ENCODE results near the gene SFI1.

The SFI1 gene

GRCh38 chr22:31627223-31627731, 130.9 kb downstream of the SFI1 start:
- H3K27me3 Mint-ChIP-seq, result no peaks in the 10 kb centered on the region
- no peaks in the 10 kb centered on the region for H3K36me3 Mint-ChIP-seq
- no peak for DNase-seq
- H3K4me3 Mint-ChIP-seq, result no peak overlapping the region
- H3K4me1 Mint-ChIP-seq, result peaks cover 38% of the 10 kb centered on the region
- CTCF ChIA-PET, result no interaction called here
- no peaks in the 10 kb centered on the region for H3K9me3 Mint-ChIP-seq
- peak overlapping the region; percentile 49 for H3K27ac Mint-ChIP-seq

- H3K4me3 Mint-ChIP-seq, result peak overlapping the region; percentile 83
- no peaks in the 10 kb centered on the region for H3K9me3 Mint-ChIP-seq
- H3K27me3 Mint-ChIP-seq, result no peaks in the 10 kb centered on the region
- no peak overlapping the region for H3K27ac Mint-ChIP-seq
- no peaks in the 10 kb centered on the region for H3K36me3 Mint-ChIP-seq
- no peak for DNase-seq
- H3K4me1 Mint-ChIP-seq, result peaks cover 38% of the 10 kb centered on the region
- CTCF ChIA-PET, result no interaction called here
Observed at GRCh38 chr22:31628362-31628761, 132.0 kb downstream of the SFI1 start.

DNA sequence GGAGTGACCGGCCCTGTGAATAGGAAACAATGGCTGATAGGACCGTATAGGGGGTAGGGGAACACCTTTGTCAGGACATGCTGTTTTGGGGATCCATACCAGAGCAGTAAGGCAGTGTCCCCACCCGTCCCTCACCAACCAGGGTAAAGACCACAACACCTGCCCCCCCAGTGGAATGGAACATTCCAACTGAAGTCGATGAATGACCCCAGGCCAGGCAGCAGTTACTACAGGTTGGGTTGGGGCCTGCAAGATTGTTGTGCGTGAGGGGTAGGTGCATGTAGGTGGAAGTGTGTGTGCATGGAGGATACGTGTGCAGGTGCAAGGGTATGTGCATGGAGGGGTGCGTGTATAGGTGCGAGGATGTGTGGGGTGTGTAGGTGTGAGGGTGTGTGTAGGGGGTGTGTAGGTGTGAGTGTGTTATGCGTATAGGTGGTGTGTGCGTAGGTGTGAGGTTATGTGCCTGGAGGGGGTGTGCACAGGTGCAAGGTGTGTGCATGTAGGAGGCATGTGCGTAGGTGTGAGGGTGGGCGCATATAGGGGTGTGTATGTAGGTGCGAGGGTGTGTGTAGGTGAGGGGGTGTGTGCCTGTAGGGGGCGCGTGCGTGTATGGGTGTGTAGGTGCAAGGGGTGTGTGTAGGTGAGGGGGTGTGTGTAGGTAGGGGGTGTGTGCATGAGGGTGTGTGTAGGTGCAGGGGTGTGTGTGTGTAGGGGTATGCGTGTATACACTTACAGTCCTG, 132.8 kb downstream of the SFI1 start:
- CTCF ChIA-PET, result interaction anchor here (1.7 kb wide), 1 partner anchor 45 kb away, joined by 4 read pairs; no protein-coding TSS in a partner anchor
- Mint-ChIP-seq H3K27me3 (no peaks in the 10 kb centered on the region), H3K4me1 (peaks cover 42% of the 10 kb centered on the region), H3K9me3 (no peaks in the 10 kb centered on the region), H3K4me3 (peak overlapping the region; percentile 83), H3K27ac (peak overlapping the region; percentile 92), H3K36me3 (peaks cover 2% of the 10 kb centered on the region)
- DNase-seq, result peak; percentile 39

DNA sequence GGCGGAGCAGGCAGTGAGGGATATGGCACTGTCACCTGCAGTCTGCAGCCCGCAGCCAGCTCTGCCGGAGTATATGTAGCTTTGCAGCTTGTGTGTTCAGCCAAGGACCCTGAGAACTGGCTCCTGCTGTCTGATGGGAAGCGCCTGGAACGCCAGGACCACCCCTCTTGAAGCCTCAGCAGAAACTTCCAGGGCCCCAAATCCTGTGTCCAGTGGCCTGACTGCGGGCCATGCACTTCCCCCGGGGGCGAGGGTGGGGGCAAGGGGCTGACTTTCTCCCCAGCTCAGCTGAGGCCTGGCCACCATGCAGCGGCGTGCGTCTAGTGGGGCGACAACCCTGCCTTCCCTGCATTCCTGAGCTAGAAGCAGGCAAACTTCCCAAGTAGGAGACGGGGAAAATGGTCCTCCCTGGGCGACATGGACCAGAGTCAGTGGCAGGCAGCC, 133.4 kb downstream of the SFI1 start:
- Mint-ChIP-seq H3K27ac (peak overlapping the region; percentile 92), H3K9me3 (no peaks in the 10 kb centered on the region), H3K4me3 (peak overlapping the region; percentile 83), H3K4me1 (peaks cover 42% of the 10 kb centered on the region), H3K36me3 (peaks cover 2% of the 10 kb centered on the region), H3K27me3 (no peaks in the 10 kb centered on the region)
- DNase-seq, result no peak
- CTCF ChIA-PET, result interaction anchor here (1.4 to 2.8 kb wide), 3 partner anchors 46 to 73 kb away, joined by 4 to 13 read pairs (median 6); no protein-coding TSS in a partner anchor

DNA sequence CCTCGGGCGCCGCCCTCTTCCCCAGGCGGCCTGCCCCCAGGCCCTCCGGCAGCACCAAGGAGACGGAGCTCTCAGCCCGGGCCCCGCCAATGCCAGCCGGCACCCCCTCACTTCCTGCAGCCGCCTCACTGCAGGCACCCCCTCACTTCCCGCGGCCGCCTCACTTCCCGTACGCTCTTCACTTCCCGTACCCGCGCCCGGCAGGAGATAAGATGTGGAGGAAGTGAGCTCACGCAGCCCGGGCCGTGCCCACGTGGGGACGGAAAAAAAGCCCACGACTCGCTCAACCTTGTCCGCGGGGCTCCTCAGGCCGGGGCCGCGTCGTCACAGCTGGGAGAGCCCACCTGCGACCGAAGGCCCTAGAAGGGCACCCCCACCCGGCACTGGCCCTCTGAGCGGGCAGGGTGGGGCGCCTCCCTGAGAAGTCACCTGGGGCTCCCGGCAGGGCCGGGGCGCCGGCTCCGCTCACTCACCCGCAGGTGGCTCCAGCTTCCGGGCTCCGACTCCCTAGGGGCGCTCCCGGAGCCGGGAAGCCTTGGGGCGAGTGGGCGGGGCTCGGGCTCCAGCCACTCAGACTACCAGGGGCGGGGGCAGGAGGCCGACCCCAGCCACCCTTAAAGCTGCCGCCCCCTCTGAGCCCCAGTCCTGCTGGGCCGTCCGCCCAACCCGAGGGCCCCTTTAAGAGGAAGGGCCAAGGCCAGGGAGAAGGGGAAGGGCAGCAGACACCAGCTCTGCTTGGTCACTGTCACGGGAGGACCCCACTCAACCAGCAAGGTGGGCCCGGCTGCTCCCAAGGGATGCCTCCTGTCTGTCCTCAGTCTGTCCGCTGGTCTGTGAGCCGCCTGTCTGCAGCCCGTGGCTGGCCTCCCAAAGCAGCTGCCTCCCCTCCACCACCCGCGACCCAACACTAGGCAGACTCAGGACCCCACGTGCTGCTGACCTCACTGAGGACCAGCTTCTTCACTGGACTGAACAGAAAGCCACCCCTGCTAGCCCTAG, 134.3 kb downstream of the SFI1 start:
- no peaks in the 10 kb centered on the region for H3K9me3 Mint-ChIP-seq
- peaks cover 2% of the 10 kb centered on the region for H3K36me3 Mint-ChIP-seq
- H3K27me3 Mint-ChIP-seq, result no peaks in the 10 kb centered on the region
- peak overlapping the region; percentile 83 for H3K4me3 Mint-ChIP-seq
- H3K27ac Mint-ChIP-seq, result peak overlapping the region; percentile 92
- CTCF ChIA-PET, result interaction anchor here (0.8 to 3.4 kb wide), 6 partner anchors 9 to 179 kb away, joined by 3 to 13 read pairs (median 7); no protein-coding TSS in a partner anchor
- peak; percentile 94 for DNase-seq
- peaks cover 42% of the 10 kb centered on the region for H3K4me1 Mint-ChIP-seq

DNA sequence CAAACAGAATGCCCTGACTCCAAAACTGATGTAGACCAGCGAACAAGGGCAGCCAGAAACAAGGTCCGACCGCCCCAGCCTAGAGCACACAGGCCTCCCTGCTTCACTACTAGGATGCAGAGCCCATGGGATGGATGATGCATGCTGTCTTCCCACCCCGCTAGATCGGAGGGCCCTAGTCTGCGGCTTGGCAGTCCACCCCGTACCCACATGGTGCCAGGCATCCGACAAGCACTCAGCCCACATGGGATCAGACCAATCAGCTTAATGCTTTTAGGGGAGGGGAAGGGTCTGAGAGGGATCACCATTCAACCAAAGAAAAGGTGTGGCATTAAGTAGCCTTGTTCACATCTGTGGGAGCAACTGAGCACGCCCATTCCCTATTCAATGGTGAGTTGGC, 135.1 kb downstream of the SFI1 start:
- Mint-ChIP-seq H3K27ac (peak overlapping the region; percentile 78), H3K9me3 (no peaks in the 10 kb centered on the region), H3K4me1 (peaks cover 39% of the 10 kb centered on the region), H3K36me3 (peaks cover 2% of the 10 kb centered on the region), H3K4me3 (peak overlapping the region; percentile 63), H3K27me3 (no peaks in the 10 kb centered on the region)
- DNase-seq, result no peak
- CTCF ChIA-PET, result interaction anchor here (1.4 to 3.4 kb wide), 4 partner anchors 10 to 180 kb away, joined by 6 to 13 read pairs (median 10); no protein-coding TSS in a partner anchor

GRCh38 chr22:31635638-31636306, 139.4 kb downstream of the SFI1 start:
- DNase-seq, result no peak
- Mint-ChIP-seq H3K27me3 (no peaks in the 10 kb centered on the region), H3K4me3 (no peak overlapping the region), H3K36me3 (peaks cover 3% of the 10 kb centered on the region), H3K9me3 (no peaks in the 10 kb centered on the region), H3K27ac (no peak overlapping the region), H3K4me1 (peaks cover 41% of the 10 kb centered on the region)
- CTCF ChIA-PET, result interaction anchor here (0.6 to 4.2 kb wide), 4 partner anchors 79 to 388 kb away, joined by 3 to 20 read pairs (median 4); no protein-coding TSS in a partner anchor

DNA sequence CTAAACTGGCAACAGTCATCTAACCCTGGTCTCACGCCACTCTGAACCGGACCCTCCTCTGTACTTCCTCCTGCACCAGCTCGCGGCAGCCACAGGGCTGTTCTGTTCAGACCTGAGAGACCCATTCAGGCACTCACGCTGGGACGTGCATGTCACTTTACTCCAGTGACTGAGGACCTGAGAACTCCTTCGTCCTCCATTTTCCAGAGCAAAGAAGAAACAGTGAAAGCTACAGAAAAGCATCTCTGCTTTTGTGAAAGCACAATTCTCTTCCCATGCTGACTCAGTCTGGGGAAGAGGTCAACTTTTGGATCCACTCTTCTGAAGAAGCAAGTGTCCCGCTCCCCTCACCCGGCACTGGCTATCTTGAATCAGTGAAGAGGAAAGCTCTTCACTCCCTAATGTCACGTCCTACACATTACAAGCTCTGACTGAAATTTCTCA, 141.1 kb downstream of the SFI1 start:
- no peak overlapping the region for H3K27ac Mint-ChIP-seq
- no peaks in the 10 kb centered on the region for H3K27me3 Mint-ChIP-seq
- peaks cover 8% of the 10 kb centered on the region for H3K36me3 Mint-ChIP-seq
- CTCF ChIA-PET, result interaction anchor here (0.6 to 2.2 kb wide), 4 partner anchors 76 to 206 kb away, joined by 3 to 8 read pairs (median 4); no protein-coding TSS in a partner anchor
- H3K4me1 Mint-ChIP-seq, result peaks cover 33% of the 10 kb centered on the region
- DNase-seq, result no peak
- no peak overlapping the region for H3K4me3 Mint-ChIP-seq
- no peaks in the 10 kb centered on the region for H3K9me3 Mint-ChIP-seq

- no peak for DNase-seq
- no peak overlapping the region for H3K27ac Mint-ChIP-seq
- H3K9me3 Mint-ChIP-seq, result no peaks in the 10 kb centered on the region
- CTCF ChIA-PET, result interaction anchor here (1.0 to 2.2 kb wide), 3 partner anchors 76 to 187 kb away, joined by 3 to 8 read pairs (median 5); no protein-coding TSS in a partner anchor
- H3K27me3 Mint-ChIP-seq, result no peaks in the 10 kb centered on the region
- no peak overlapping the region for H3K4me3 Mint-ChIP-seq
- H3K36me3 Mint-ChIP-seq, result peaks cover 8% of the 10 kb centered on the region
- H3K4me1 Mint-ChIP-seq, result peaks cover 33% of the 10 kb centered on the region
Observed at GRCh38 chr22:31637891-31638618, 141.7 kb downstream of the SFI1 start.

- Mint-ChIP-seq H3K9me3 (no peaks in the 10 kb centered on the region), H3K27me3 (no peaks in the 10 kb centered on the region), H3K27ac (no peak overlapping the region), H3K4me3 (no peak overlapping the region), H3K4me1 (peaks cover 35% of the 10 kb centered on the region), H3K36me3 (peaks cover 12% of the 10 kb centered on the region)
- CTCF ChIA-PET, result interaction anchor here (0.7 to 2.0 kb wide), 2 partner anchors 78 to 700 kb away, joined by 3 to 5 read pairs; no protein-coding TSS in a partner anchor
- no peak for DNase-seq
Observed at GRCh38 chr22:31639436-31640039, 143.2 kb downstream of the SFI1 start.

DNA sequence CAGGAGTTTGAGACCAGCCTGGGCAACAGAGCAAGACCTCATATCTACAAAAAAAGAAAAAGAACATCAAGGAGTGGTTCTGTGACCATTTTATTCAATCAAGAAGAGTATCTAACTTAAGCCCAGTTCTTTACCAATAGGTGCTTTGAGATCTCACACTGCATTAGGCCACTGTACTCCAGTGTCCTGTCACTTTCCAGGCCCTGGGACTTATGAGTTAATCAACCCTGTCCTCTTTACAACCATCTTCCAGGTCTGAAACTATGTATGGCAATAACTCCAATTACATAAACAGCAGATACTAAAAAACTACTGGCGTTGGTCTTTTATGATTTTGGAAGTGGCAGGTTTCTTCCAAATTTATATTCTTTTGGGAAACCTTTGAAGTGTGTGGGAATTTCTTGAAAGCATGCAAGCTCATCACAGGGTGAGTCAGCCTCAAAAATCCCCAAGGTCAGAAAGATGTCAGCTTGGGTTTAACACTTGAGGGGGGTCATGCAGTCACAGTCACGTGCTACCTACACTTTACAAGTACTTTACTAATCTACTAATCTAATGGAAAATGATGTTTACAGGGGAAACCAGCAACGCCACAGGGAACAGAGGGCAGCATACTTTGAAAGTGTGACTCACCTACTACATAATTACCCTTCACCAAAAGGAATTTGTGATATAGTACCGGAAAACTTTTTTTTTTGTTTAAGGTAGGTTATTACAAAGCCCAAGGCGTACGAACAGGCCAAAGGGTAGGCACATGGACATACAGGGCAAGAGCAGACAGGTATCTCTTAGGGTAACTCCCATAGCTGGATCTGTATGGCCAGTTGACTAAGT, 150.1 kb downstream of the SFI1 start:
- Mint-ChIP-seq H3K4me1 (peaks cover 11% of the 10 kb centered on the region), H3K27me3 (no peaks in the 10 kb centered on the region), H3K9me3 (no peaks in the 10 kb centered on the region), H3K27ac (no peak overlapping the region), H3K36me3 (peaks cover 24% of the 10 kb centered on the region), H3K4me3 (no peak overlapping the region)
- CTCF ChIA-PET, result no interaction called here
- no peak for DNase-seq

DNA sequence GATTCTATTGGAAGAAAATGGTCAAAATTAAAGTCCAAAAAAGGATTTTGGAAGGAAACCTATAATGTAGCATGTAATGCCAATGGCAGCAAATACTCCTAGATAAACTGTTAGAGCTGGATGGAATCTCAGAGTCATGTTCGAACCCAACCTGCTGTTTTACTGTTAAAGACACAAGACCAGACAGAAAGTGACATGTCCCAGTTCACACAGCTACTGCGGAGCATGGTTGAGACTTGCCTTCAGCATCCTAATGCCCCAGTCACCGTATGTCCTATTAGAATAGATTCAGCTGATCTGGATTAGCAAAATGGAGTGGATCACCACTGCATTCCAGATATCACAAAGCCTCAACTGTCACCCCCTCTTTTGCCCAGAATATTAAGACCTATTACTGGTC, 150.7 kb downstream of the SFI1 start:
- Mint-ChIP-seq H3K4me3 (no peak overlapping the region), H3K36me3 (peaks cover 24% of the 10 kb centered on the region), H3K27me3 (no peaks in the 10 kb centered on the region), H3K27ac (no peak overlapping the region), H3K9me3 (no peaks in the 10 kb centered on the region), H3K4me1 (peaks cover 11% of the 10 kb centered on the region)
- CTCF ChIA-PET, result no interaction called here
- no peak for DNase-seq

Data from activated naive CD4-positive, alpha-beta T cell treated with anti-CD3 and anti-CD28 coated beads, Interleukin-2, amount 10 ng/mL, durations not matched to agents 7 days and 5 days (primary cell).